HepG2 (cell line): Measurements from ENCODE around the gene SLC29A2. TPM values are rescaled to one million over a fixed set of nuclear protein-coding genes. Genes with fewer than 3 reads are reported as not detected.

ENCODE experiments used
- ATAD3A ChIP-seq: sonication (generic); formaldehyde crosslinking; IDR thresholded peaks from 2 replicates; pipeline ENCODE4 v1.4.0; 2020; ENCODE audit warnings: missing genetic modification reagents
- ATF4 ChIP-seq, 2 experiments: fragments of 450-650 bp in 1 of 2; sonication (generic) in 1 of 2; formaldehyde crosslinking; IDR thresholded peaks; 2 replicates each; pipeline versions ENCODE4 v1.5.0 to v1.8.0; 2020 to 2022; ENCODE audit warnings: mild to moderate bottlenecking in 1 of 2, missing genetic modification reagents in 1 of 2
- BCL6 ChIP-seq: IDR thresholded peaks from 2 replicates; pipeline ENCODE4 v1.6.1; 2016; ENCODE audit warnings: missing genetic modification reagents, missing compliant biosample characterization
- EEA1 ChIP-seq: sonication (generic); formaldehyde crosslinking; IDR thresholded peaks from 2 replicates; pipeline ENCODE4 v1.5.1; 2020; ENCODE audit warnings: mild to moderate bottlenecking, missing genetic modification reagents, borderline replicate concordance
- HDAC6 ChIP-seq: fragments of 200-600 bp; sonication (generic); IDR thresholded peaks from 2 replicates; pipeline ENCODE4 v1.7.0; 2017; ENCODE audit warnings: mild to moderate bottlenecking, antibody characterized with exemption, low read length, low read depth
- HMG20B ChIP-seq: conservative IDR thresholded peaks from 2 replicates; pipeline ENCODE4 v1.6.1; 2016; ENCODE audit warnings: missing genetic modification reagents, missing compliant biosample characterization
- IRF9 ChIP-seq: sonication (generic); formaldehyde crosslinking; IDR thresholded peaks from 2 replicates; pipeline ENCODE4 v1.8.0; 2022; ENCODE audit warnings: missing genetic modification reagents, mild to moderate bottlenecking, borderline replicate concordance
- KAT8 ChIP-seq: IDR thresholded peaks from 2 replicates; pipeline ENCODE4 v1.6.1; 2016; ENCODE audit warnings: missing genetic modification reagents, missing compliant biosample characterization
- KLF9 ChIP-seq: IDR thresholded peaks from 2 replicates; pipeline ENCODE4 v1.6.1; 2016; ENCODE audit warnings: low read depth
- KMT2B ChIP-seq: IDR thresholded peaks from 2 replicates; pipeline ENCODE4 v1.6.1; 2016; ENCODE audit warnings: missing genetic modification reagents, missing compliant biosample characterization
- MAZ ChIP-seq, 2 experiments: sonication (generic) in 1 of 2; formaldehyde crosslinking in 1 of 2; IDR thresholded peaks; 2 replicates each; pipeline versions ENCODE4 v1.5.0 to v1.6.1; 2012 to 2020; ENCODE audit warnings: low read depth in 2 of 2, mild to moderate bottlenecking in 2 of 2, borderline replicate concordance in 1 of 2, improper control_type of control experiment in 1 of 2, low read length in 1 of 2, missing genetic modification reagents in 1 of 2, moderate library complexity in 1 of 2
- NFKBIZ ChIP-seq: IDR thresholded peaks from 2 replicates; pipeline ENCODE4 v1.6.1; 2018; ENCODE audit warnings: missing genetic modification reagents, missing compliant biosample characterization
- PAX8 ChIP-seq: sonication (generic); formaldehyde crosslinking; IDR thresholded peaks from 2 replicates; pipeline ENCODE4 v1.8.0; 2022; ENCODE audit warnings: mild to moderate bottlenecking, missing genetic modification reagents, borderline replicate concordance
- PCBP1 ChIP-seq: fragments of 200-400 bp; formaldehyde crosslinking; IDR thresholded peaks from 2 replicates; pipeline ENCODE4 v1.6.1; 2017; ENCODE audit warnings: mild to moderate bottlenecking, low read depth, low read length, borderline replicate concordance
- POGZ ChIP-seq: sonication (generic); formaldehyde crosslinking; IDR thresholded peaks from 2 replicates; pipeline ENCODE4 v1.4.0; 2020; ENCODE audit warnings: mild to moderate bottlenecking, missing genetic modification reagents
- PPARG ChIP-seq: conservative IDR thresholded peaks from 2 replicates; pipeline ENCODE4 v1.6.1; 2016; ENCODE audit warnings: missing biosample characterization, missing genetic modification reagents
- REPIN1 ChIP-seq: sonication (generic); formaldehyde crosslinking; IDR thresholded peaks from 2 replicates; pipeline ENCODE4 v1.8.0; 2022; ENCODE audit warnings: missing genetic modification reagents, low read depth, mild to moderate bottlenecking, borderline replicate concordance
- SIX4 ChIP-seq: sonication (generic); formaldehyde crosslinking; IDR thresholded peaks from 2 replicates; pipeline ENCODE4 v1.4.0; 2020; ENCODE audit warnings: missing genetic modification reagents
- SNAPC2 ChIP-seq: sonication (generic); formaldehyde crosslinking; IDR thresholded peaks from 2 replicates; pipeline ENCODE4 v1.8.1; 2022; ENCODE audit warnings: mild to moderate bottlenecking, missing genetic modification reagents
- SRSF1 ChIP-seq: fragments of 200-400 bp; formaldehyde crosslinking; optimal IDR thresholded peaks from 2 replicates; pipeline ENCODE3; 2017; ENCODE audit warnings: mild to moderate bottlenecking, low read depth, low read length, moderate library complexity
- SSRP1 ChIP-seq: IDR thresholded peaks from 2 replicates; pipeline ENCODE4 v1.6.1; 2016; ENCODE audit warnings: control low read depth
- ZBTB7B ChIP-seq: sonication (generic); formaldehyde crosslinking; IDR thresholded peaks from 2 replicates; pipeline ENCODE4 v1.4.0; 2020; ENCODE audit warnings: missing genetic modification reagents
- ZFP36L1 ChIP-seq: sonication (generic); formaldehyde crosslinking; IDR thresholded peaks from 2 replicates; pipeline ENCODE4 v1.8.0; 2022; ENCODE audit warnings: mild to moderate bottlenecking, missing genetic modification reagents, moderate library complexity
- ZNF615 ChIP-seq: sonication (generic); formaldehyde crosslinking; IDR thresholded peaks from 2 replicates; pipeline ENCODE4 v1.5.0; 2020; ENCODE audit warnings: mild to moderate bottlenecking, missing genetic modification reagents, borderline replicate concordance
- ZNF629 ChIP-seq: sonication (generic); formaldehyde crosslinking; conservative IDR thresholded peaks from 2 replicates; pipeline ENCODE4 v1.5.0; 2020; ENCODE audit warnings: missing genetic modification reagents
- ZNF749 ChIP-seq: sonication (generic); formaldehyde crosslinking; IDR thresholded peaks from 2 replicates; pipeline ENCODE4 v1.8.0; 2022; ENCODE audit warnings: mild to moderate bottlenecking, missing genetic modification reagents, moderate library complexity, borderline replicate concordance
- ZNF792 ChIP-seq: IDR thresholded peaks from 2 replicates; pipeline ENCODE4 v1.6.1; 2016
- polyA plus RNA-seq, 8 experiments: library from polyadenylated mRNA; depleted of rRNA in 3 of 8; stranded (reverse) in 7 of 8; unstranded in 1 of 8; fragments of >200 nt; fragmentation: Illumina TruSeq in 4 of 8; extraction: Trizol in 4 of 8; gene quantifications; 2 replicates each; pipeline versions ENCODE4 v1.2.1 to v1.2.3, GENCODE V29; 2011 to 2016; ENCODE audit warnings: low read depth in 4 of 8, missing spikeins in 1 of 8, mixed read lengths in 1 of 8; ENCODE audit not compliant: insufficient read depth in 1 of 8
- total RNA-seq, 5 experiments: library from RNA; depleted of rRNA; stranded (reverse); fragments of >200 nt; fragmentation: Illumina TruSeq; extraction: Trizol; gene quantifications; 2 replicates each; pipeline ENCODE4 v1.2.3, GENCODE V29; 2016; ENCODE audit warnings: low read depth in 1 of 5
- TF ChIP-seq, protein P1 (sequence below): IDR thresholded peaks from 2 replicates; pipeline ENCODE4 v1.6.1; 2016; ENCODE audit warnings: low read depth

The SLC29A2 gene
- total and polyA plus RNA-seq, 2 of the 13 experiments (the other 11 are each of a cell fraction or from before 2014, with no cell fraction given): 0.63 to 0.66 TPM

DNA sequence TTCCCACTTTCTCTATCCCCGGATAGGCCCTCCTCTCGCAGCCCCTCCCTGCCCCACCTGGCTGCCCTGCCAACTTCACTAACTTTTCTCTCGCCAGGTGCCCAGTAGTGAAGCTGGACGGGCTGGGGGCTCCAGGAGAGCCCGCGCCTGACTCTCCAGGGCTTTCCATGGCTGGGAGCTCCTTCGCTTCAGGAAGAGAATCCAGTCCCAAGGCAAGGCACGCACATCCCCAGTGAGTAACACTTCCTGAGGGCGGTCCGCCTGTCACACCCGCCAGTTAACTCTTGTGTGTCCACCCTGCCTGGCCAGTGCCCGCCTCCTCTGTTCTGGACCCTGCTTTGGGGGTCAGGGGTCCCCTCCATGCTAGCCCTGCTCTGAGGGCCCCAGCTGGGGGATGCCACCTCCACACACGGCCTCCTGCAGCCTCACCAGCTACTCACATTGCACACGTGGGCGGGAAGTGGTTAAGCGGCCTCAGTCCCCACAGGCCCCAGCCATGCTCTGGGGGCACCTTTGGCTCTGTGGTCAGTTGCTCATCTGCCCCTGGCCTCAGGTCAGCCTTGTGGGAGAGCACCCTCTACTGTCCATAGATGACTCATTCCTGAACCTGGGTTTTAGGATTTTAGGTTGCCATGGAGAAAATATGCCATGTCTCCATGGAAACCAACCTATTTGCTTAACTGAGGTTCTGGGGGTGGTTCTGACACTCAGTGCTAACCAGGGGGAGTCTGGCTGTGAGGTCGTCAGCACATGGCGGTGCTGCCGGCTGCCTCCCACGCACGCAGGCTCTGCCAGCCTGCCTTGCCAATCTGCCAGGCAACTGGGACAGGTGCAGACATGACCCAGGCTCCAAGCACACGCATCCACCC is 35.1 kb downstream of the SLC29A2 start, which contains the start of gene RIN1 (continued):
- TF ChIP-seq PAX8 (CRISPR knock-in tag) (no peak), SRSF1 (peak; percentile 79), KMT2B (peak; percentile 67), ATAD3A (no peak), ZNF615 (CRISPR knock-in tag) (no peak), EEA1 (CRISPR knock-in tag) (no peak), PPARG (no peak; the same call in none of the 2 replicates), ZNF629 (CRISPR knock-in tag) (0 out of 2 replicates have a peak, but pooled peaks have one; percentile 35), HMG20B (CRISPR knock-in tag) (peak; percentile 64; the same call in 1 of the 2 replicates), KLF9 (CRISPR knock-in tag) (no peak), MAZ (IDR thresholded peaks at IDR 0.05; ENCODE audit: borderline replicate concordance, low read depth, low read length) (peak; percentile 90), MAZ (CRISPR knock-in tag; IDR thresholded peaks at IDR 0.05; ENCODE audit: low read depth) (peak; percentile 93), REPIN1 (CRISPR knock-in tag) (peak; percentile 87), BCL6 (0 out of 2 replicates have a peak, but pooled peaks have one; percentile 41), ZNF749 (CRISPR knock-in tag) (peak; percentile 84; the same call in 1 of the 2 replicates), ZNF792 (CRISPR knock-in tag) (peak; percentile 56), POGZ (CRISPR knock-in tag) (peak; percentile 62), ATF4 (CRISPR knock-in tag; IDR thresholded peaks at IDR 0.05) (no peak), IRF9 (CRISPR knock-in tag) (peak; percentile 87; the same call in 1 of the 2 replicates), SIX4 (CRISPR knock-in tag) (no peak), PCBP1 (peak; percentile 77; the same call in 1 of the 2 replicates), HDAC6 (no peak), SSRP1 (CRISPR knock-in tag) (peak; percentile 46; the same call in 1 of the 2 replicates), SNAPC2 (0 out of 2 replicates have a peak, but pooled peaks have one; percentile 57), ZBTB7B (peak; percentile 89), ZFP36L1 (CRISPR knock-in tag) (peak; percentile 30; the same call in 1 of the 2 replicates), NFKBIZ (CRISPR knock-in tag) (peak; percentile 40; the same call in 1 of the 2 replicates), KAT8 (peak; percentile 63)
- TF ChIP-seq, protein P1, sequence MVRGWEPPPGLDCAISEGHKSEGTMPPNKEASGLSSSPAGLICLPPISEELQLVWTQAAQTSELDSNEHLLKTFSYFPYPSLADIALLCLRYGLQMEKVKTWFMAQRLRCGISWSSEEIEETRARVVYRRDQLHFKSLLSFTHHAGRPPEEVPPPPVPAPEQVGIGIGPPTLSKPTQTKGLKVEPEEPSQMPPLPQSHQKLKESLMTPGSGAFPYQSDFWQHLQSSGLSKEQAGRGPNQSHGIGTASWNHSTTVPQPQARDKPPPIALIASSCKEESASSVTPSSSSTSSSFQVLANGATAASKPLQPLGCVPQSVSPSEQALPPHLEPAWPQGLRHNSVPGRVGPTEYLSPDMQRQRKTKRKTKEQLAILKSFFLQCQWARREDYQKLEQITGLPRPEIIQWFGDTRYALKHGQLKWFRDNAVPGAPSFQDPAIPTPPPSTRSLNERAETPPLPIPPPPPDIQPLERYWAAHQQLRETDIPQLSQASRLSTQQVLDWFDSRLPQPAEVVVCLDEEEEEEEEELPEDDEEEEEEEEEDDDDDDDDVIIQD (CRISPR knock-in tag): no peak
